DMS114 treated with DMSO at 0.1 percent for 48 hours (cell line): ENCODE data around the gene KIF4A.

ENCODE experiments used
- DNase-seq: peaks from one replicate; lab custom pipeline; 2025; ENCODE audit not compliant: unreplicated experiment; lab: John Stamatoyannopoulos, UW

The KIF4A gene

GRCh38 chrX:70436343-70436742, 146.4 kb downstream of the KIF4A start:
- DNase-seq, result no peak

DNA sequence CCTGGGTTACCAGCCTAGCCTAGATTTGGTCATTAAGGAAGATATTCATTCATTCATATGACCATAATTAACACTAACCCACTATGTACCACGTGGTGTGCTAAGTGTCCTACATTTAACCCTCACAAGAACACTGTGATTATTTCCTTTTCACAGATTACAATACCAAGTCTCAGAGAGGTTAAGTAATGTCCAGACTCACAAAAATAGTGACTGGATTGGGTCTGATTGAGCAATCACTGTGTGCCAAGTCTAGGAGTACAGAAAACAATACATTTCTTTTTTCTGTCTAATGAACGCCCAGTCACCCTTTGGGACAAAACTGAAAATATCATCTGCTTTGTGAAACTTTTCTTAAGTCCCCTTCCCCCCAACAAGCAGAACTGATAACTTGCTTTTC, 147.1 kb downstream of the KIF4A start:
- DNase-seq, result no peak

DNA sequence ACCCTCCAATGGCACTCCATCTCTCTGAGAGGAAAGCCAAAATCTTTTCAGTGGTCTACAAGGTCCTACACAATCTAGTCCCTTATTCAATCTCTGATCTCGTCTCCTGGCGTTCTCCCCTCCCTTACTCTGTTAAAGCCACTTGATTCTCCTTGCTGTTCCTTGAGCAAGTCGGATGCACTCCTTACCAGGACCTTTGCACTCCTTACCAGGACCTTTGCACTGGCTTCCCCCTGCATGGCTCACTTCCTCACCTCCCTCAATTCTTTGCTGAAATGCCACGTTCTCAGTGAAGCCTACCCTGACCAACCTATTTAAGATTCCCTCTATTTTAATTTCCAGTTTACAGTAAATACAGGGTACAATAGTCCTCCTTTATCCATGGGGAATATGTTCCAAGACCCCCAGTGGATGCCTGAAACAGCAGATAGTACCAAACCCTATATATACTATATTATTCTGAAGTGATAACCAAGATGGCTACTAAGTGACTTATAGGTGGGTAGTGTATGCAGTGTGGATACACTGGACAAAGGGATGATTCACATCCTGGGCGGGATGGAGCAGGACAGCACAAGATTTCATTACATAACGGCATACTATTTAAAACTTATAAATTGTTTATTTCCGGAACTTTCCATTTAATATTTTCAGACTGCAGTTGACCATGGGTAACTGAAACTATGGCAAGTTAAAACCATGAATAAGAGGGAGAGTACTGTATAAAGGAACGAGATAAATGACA, 148.2 kb downstream of the KIF4A start:
- no peak for DNase-seq

GRCh38 chrX:70439016-70439415, 149.1 kb downstream of the KIF4A start:
- no peak for DNase-seq

DNA sequence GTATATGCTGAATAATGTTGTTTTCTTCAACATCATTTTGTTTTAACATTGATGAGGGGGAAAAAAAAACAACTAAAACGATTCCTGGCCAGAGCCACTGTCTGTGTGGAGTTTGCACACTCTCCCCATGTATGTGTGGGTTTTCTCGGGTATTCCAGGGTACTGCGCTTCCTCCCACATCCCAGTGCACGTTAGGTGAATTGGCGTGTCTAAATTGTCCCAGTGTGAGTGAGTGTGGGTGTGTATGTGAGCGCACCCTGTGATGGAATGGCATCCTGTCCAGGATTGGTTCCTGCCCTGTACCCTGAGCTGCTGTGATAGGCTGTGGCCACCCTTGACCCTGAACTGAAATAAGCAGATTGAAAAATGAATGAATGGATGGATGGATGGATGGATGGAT, 152.3 kb downstream of the KIF4A start:
- no peak for DNase-seq

- DNase-seq, result peak; percentile 16
Observed at GRCh38 chrX:70444326-70444945, 154.5 kb downstream of the KIF4A start, which contains the start of gene DLG3. DLG3 (plus strand) TSS chrX:70444835; CDS start chrX:70445202, 367 bp downstream.

- no peak for DNase-seq
Observed at GRCh38 chrX:70444946-70445656, 155.2 kb downstream of the KIF4A start.

DNA sequence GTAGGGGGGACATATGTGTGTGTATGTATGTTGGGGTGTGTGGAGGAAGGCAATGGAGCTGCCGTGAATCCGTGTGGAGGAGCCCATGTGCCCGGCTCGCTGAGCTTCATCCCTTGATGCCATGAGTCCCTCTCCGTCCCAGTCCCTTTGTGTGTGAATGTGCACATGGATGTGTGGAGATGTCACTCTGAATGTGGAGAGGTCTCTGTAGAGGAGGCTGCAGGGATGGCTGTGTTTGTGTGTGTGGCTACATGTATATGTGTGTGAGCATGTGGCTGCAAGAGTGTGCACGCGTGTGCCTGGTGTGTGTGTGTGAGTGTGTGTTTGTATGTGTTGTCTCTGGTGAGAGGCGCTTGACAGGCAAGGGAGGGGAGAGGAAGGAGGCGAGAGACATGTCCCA, 156.0 kb downstream of the KIF4A start:
- DNase-seq, result no peak

DNA sequence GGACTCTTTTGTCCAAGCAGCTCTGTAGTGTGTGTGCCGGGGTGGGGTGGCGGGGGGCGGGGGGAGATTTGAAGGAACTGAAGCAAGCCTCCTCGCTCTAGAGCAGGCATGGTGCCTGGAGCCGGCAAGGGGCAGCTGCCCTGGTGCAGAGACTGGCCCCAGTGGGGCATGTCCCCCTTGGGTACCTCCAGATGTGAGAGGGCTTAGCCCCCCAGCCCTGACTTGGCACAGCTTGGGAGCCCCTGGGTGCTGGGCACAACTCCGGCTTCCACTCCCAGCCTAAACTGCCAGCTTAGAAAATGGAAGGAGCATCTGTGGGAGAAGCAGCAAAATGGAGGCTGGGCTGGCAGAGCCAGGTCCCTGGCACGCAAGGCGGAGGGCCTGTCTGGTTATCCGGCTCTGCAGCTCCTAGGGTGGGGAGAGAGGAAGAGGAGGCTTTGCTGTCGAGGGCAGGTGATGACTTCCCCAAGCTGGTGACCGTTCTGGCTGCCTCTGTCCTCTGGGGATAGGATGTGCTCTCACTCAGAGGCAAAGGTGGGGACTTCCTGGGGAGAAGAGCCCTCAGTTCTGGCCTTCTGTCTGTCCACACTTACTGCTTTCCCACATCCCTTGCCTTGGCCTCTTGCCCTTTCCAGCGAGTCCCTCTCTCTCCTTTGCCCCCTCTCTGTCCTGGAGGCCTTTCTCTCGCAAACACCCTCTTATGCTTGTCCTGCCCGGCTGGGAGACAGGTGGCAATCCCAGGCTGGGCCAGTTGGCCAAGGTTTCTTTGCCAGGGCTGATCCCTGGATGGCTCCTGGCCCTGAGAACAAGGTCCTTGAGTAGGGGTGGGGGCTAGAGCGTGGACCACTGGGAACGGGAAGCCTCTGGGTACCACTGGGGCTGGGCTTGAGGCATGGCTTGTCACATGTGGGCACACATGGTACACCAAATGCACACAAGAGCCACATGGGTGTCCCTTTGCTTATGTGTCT, 156.8 kb downstream of the KIF4A start:
- DNase-seq, result no peak

GRCh38 chrX:70449457-70449966, 159.6 kb downstream of the KIF4A start:
- DNase-seq, result no peak

DNA sequence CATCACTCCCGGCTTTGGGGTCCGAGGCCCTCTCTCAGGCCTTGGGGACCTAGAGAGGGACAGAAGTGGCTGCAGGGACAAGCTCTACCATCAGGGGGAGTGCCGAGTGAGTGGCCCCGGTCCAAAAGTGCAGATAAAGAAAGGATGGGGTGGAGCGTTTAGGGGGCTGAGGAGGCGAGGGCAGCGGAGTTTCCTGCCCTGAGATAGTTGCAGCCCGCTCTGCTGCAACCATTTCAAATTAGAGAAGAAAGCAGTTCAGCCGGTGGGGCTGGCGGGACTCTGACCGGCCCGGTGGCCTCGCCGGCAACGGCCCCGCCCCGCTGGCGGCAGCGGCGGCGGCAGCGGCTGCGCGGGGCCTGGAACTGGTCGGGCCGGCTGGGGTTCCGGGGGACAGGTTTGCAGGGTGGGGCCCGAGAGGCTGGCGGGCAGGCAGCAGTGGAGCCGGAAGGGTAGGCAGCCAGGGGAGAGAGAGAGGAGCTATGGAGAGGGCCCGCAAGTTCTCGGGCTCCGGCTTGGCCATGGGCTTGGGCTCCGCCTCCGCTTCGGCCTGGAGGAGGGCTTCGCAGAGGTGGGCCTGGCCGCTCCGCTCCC, 162.3 kb downstream of the KIF4A start:
- peak; percentile 2 for DNase-seq

- no peak for DNase-seq
Observed at GRCh38 chrX:70453024-70453618, 163.2 kb downstream of the KIF4A start.

DNA sequence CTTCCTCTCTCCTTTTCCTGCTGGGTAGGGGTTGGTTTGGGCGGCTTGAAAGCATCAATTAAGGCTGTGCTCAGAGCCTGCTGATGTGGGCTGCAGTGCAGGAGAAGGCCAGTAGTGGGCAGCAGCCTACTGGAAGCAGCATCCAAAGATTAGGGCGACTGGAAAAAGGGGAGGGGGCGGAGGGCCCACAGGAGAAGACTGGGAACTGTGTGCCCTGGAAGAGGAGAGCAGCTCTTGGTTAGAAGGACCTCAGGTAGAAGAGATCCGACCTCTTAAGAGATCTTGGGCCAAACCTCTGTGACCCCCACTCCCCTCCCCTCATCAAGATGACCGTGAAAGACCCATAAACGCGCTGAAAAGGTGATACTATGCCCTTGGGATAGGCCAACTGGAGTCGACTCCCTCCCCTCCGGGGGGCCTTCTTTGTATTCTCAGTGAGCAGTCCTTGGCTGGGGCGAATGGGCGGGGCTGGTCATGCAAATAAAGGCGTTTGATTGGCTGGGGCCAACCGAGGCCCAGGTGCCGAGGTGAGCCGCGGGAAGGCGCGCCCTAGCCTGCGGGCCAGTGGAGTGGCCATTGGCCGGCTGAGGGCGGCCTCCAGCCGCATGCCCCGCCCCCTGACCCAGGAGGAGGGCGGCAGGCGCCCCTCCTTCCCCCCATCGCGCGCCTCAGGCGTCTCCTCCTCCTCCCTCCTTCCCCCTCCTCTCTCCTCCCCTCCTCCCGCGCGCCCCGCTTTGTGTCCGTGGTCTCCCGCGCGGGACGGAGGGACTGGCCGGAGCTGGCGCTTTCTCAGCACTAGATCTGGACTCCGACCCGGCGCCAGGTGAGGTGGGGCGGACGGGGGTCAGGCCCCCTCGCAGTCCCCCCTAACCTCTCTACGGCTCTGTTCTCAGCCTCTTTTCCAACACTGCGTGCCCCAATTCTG, 164.8 kb downstream of the KIF4A start:
- no peak for DNase-seq

DNA sequence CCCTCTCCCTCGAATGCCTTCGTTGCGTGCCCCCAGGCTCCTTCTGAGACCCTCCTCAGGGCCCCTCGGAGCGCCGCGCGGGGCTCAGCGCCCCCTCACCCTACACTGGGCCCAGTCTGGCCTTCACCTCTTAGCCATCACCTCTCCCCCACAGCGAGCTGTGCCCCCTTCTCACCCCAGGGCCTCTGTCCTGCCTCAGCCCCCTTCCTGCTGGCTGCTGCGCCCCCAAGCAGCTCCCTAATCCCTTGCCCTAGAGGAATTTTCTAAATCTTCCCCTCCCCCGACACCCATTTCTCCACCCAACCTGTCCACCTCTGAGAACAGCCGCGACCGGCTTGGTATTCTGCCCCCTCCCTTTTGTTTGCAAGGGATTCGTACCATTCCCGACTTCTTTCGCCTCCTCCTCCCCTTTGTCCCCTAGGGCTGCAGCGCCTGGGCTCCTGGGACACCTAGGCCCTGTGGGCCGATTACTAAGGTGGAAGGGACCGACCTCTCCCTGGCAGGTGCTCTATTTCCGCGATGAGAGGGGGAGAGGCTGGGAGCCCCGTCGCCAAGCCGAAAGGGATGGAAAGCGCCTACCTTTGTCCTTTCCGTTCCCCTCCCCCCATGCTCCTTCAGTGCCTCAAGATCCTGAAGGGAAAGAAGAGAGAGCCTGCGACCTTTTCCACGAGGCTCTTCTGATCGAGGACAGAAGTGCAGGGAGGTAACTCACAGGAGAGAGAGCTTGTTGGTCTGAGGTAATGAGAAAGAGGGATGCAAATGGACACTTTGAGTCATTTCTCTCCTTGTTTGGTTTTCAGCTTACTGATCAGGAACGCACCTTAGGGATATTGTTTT, 165.7 kb downstream of the KIF4A start:
- DNase-seq, result no peak

DNA sequence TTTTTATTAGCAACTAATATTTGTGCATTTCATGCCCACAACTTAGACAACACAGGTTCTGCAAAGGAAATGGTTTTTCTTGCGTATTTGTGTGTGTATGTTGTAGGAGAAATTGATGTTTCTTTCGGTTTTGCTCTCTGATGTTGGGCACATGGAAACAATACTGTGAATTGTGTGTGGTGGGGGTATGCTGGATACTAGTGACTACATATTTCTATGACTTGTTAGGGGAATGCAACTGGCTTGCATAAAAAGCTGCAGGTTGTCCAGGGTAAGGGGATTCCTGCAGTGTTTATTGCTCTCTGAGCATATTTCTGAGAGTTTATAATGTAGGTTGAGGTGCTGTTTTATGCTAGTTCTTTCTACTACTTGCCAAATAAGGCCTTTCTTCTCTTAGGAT, 166.4 kb downstream of the KIF4A start:
- no peak for DNase-seq

DNA sequence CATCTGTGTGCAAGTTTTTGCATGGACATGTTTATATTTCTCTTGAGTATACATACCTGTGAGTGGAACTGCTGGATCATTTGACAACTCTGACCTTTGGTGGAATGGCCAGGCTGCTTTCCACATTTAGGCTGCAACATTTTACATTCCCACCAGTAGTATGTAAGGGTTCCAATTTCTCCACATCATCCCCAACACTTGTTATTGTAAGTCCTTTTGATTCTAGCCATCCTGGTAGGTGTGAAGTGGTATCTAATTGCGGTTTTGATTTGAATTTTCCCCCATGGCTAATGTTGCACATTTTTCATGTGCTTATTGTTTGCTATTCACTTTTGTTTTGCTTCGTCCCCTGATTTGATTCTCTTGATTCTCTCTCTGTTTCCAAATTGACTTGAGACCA, 171.1 kb downstream of the KIF4A start:
- no peak for DNase-seq

DNA sequence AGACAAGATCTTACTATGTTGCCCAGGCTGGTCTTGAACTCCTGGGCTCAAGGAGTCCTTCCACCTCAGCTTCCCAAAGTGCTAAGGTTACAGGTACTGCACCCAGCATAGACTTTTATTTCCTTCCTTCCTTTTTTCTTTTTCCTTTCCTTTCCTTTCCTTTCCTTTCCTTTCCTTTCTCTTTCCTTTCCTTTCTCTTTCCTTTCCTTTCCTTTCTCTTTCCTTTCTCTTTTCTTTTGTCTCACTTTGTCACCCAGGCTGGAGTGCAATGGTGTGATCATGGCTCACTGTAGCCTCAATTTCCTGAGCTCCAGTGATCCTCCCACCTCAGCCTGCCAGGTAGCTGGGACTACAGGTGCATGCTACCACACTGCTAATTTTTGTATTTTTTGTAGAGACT, 174.1 kb downstream of the KIF4A start:
- no peak for DNase-seq

GRCh38 chrX:70466968-70467367, 177.1 kb downstream of the KIF4A start:
- no peak for DNase-seq
